Loucy (cell line): ENCODE data around the gene MICU1.

Experiments used
- CTCF ChIP-seq: fragments of 200-600 bp; sonication (generic); conservative IDR thresholded peaks from 2 replicates; pipeline ENCODE4 v1.5.1; 2014; ENCODE audit warnings: mild to moderate bottlenecking, antibody characterized with exemption, low read length
- EZH2phosphoT487 ChIP-seq: fragments of 200-600 bp; IDR thresholded peaks from 2 replicates; pipeline ENCODE4 v1.6.1; 2018; ENCODE audit warnings: antibody characterized with exemption, mild to moderate bottlenecking, moderate library complexity, borderline replicate concordance

- TF ChIP-seq CTCF (no peak), EZH2phosphoT487 (no peak)
These were observed 295.8 kb downstream of the MICU1 start for GRCh38 chr10:72330069-72330426.
